HG02938 (cell line): ENCODE results near the gene ABL2.
"Not testable (repeated sequence)": the region's sequence is repeated elsewhere in the genome, so short reads cannot be mapped to it uniquely, and the experiment has no call there.

Experiments used
- ATAC-seq: cut with Tn5 transposase; IDR thresholded peaks from one replicate; pipeline ENCODE4 v1.9.1; 2021; ENCODE audit warnings: mild to moderate bottlenecking, moderate library complexity; ENCODE audit not compliant: unreplicated experiment

ABL2 gene

DNA sequence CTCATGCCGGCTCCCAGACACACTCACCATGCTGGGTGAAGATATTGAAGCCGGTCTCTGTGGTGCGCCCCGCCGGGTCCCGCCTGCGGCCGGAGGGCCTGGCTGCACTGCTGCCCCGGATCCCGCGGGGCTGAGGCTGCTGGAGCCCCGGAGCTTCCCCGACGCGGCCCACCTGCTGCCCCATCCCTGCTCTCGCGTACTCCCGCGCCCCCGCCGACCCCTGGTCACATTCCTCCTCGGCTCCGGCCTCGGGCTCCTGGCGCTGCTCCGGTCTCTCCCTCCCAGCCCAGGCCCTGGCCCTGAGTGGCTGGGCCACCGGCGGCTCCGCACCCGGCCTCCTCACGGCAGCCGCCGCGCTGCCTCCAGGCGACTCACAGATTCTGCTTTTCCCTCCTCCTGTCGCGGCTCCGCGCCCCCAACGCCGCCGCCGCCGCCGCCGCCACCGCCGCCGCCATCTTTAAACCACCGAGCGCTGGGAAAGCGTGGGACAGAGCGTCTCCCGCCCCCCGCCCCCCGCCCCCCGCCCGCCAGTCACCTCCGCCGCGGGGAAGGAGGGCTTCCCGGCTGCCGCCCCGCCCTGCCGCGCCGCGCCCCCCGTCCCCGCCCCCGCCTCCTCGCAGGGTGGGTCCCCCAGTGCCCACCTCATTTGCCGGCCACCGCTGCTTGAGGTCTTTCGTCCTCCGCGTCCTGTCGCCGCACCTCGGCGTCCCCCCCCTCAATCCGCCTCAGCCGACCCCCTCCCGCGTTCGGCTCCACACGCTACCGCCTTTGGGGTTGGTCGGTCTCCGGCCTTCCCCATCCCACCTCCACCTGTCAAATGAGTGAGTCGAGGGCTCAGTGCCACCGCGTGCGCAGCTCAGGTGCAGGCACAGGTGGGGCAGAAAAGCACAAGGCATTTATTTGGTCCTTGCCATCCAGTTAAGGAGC is at the start of gene ABL2:
TSS of gene ABL2 (minus strand) at position 464 of the 927 bp plus-strand sequence. CDS start at position 184, 280 bp downstream.
- peak; percentile 54 for ATAC-seq

DNA sequence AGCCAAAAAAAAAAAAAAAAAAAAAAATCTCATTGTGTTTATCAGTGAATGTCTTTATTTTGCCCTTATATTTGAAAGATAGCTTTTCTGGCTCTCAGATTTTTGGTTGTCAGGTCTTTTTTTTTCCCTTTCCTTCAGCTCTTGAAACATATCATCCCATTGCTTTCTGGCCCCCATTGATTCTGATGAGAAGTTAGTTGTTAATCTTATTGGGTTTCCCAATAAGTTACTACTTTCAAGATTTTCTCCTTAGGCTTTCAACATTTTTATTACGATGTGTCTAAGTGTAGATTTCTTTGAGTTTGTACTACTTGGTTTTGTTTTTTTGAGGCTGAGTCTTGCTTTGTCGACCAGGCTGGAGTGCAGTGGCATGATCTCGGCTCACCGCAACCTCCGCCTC is 49.4 kb upstream of the ABL2 start:
- ATAC-seq, result no peak

DNA sequence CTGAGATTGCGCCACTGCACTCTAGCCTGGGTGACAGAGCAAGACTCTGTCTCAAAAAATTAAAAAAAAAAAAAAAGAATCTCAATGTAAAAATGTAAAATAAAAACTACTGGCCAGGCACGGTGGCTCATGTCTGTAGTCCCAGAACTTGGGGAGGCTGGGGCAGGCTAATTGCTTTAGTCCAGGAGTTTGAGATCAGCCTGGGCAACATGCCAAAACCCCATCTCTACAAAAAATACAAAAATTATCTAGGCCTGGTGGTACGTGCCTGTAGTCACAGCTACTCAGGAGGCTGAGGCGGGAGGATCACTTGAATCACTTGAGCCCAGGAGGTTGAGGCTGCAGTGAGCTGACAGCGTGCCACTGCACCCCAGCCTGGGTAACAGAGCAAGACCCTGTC is 44.9 kb upstream of the ABL2 start:
- not testable (repeated sequence) for ATAC-seq

DNA sequence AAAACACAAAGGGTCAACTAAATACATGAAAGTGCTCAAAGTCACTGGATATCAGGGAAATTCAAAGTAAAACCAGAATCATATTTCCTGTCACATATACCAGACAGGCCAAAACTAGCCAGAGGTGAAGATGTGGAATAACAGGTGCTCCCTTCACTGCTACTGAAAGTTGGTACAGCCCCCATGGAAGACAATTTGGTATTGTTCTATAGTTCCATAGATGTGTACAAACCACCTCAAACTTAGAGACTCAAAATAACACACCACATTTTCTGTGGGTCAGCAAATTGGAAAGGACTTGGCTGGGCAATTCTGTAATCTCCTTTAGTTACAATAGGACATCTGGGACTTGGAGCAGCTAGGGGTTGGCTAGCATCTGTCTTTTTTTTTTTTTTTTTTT is 39.6 kb upstream of the ABL2 start:
- ATAC-seq, result no peak

DNA sequence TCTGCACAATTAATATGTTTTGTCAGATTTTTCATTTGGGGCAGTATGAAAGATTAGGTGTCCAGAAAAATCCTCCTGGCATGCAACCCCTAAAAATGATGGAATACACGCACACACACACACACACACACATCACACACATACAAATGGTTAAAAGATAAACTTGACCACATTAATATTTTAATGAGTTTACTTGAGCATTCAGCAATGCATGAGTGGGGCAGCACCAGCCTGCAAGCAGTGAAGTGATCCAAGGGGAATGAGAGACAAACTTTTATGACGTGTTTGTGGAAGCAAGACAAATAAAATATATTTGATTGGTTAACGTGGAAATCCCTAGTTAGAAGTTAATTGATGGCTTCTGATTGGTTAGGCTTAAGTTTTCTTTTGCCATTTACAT is 35.0 kb upstream of the ABL2 start:
- no peak for ATAC-seq

DNA sequence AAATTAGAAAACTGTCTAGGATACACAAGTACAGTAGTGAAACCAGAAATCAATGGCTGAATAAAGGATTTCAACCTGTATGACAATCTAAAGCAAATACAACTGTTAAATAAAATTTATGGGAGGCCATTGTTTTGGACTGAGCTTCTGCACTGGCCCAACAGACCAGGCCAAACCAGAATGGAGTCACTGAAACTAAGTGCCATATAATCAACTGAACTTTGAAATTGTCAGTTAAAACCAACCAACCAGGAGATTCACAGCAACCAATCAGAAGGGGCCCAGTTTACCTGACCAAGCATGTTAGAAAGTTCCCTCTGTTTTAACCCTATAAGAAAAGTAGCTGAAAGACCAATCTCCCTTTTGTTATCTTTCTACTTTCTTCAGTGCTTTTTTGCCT is 33.6 kb upstream of the ABL2 start:
- no peak for ATAC-seq

DNA sequence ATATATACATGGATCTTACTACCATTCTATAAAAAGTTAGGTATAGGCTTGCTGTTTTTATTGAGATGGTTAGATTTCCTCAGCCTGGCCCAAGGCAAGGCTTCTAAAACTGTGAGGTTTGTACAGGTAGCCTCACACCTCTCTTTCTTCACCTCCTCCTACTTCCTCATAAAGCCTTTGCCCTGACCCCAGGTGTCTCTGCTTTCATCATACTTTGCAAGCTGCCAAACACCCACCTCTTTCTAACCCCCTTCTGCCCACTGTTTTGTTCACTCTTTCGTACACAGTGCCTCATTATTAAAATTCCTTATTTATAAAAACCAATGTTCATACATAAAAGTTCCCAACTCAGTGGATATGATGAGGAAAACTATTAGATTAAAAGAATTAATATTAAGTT is 32.7 kb upstream of the ABL2 start:
- ATAC-seq, result no peak

DNA sequence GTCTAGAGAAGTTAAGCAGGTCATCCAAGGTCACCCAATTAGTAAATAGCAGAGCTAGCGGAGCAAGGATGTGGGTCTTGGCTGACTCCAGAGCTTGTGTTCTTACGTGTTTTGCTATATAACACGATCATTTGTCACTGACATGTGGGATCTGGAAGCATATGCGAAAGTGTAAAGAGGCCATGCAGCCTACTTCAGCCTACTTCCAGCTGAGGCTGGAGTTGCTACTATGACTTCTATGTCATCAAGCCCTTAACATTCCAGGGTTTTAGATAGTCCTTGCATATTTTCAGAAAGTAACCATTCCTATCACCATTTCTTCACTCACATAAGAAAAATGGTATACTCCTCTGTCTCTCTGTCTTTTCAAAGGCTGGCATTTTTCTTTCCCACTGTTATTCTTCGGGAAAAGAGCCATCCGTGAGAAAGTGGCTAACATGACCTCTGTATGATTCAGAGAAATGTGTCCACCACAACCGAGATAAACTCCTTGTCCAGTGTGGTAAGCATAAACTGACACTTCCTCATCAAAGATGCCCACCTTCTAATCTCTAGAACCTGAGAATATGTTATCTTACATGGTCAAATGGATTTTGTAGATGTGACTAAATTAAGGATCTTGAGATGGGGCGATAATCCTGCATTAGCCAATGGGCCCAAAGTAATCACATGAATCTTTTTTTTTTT is 24.0 kb upstream of the ABL2 start:
- no peak for ATAC-seq

DNA sequence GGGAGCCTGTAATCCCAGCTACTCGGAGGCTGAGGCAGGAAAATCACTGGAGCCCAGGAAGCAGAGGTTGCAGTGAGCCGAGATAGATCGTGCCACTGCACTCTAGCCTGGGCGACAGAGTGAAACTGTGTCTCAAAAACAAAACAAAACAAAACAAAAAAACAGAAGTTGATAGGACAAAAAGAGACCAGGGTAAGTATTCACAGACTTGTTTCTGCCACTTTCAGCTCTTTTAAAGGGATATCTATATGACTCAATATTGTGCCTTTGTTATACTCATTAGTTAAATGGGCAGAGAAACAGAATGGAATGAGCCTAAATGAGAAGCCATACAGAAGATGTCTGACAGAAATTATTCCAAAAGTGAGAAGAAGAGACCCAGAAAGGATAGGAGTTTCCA is 23.1 kb upstream of the ABL2 start:
- no peak for ATAC-seq

DNA sequence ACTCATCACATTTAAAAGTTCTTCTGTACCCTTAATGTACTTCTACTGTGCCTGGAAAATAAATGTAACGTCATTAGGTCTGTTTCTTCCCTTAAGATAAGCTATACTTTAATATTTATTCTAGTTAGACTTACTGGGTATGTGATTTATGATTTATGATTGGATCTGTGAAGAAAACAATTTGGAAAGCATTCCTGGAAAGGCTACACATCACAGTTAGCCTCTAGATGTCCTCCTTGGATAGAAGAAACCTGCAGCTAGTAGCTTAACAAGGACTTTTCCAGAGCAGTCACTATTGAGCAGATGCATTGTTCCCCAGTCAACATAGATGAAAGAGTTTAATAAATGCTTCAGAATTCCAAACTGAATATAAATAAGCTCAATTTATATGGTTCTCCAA is 22.2 kb upstream of the ABL2 start:
- no peak for ATAC-seq

DNA sequence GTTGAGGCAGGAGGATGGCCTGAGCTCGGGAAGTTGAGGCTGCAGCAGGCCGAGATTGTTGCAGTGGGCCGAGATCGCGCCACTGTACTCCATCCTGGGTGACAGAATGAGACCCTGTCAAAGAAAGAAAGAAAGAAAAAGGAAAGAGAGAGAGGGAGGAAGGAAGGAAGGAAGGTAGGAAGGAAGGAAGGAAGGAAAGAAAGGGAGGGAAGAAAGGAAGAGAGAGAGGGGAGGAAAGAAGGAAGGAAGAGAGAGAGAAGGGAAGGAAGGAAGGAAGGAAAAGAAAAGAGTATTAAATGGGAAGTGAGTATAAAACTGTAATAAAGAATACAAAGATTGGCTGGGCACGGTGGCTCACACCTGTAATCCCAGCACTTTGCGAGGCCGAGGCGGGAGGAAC is 18.4 kb upstream of the ABL2 start:
- ATAC-seq, result no peak

DNA sequence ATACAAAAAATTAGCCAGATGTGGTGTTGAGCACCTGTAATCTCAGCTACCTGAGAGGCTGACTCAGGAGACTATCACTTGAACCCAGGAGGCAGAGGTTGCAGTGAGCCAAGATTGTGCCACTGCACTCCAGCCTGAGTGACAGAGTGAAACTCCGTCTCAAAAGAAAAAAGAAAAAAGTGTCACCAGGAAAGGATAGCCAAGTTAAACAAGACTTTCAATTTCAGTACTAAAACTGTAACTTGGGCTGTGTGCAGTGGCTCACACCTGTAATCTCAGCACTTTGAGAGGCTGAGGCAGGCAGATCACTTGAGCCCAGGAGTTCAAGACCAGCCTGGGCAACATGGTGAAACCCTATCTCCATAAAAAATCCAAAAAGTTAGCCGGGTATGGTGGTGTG is 15.9 kb upstream of the ABL2 start:
- ATAC-seq, result not testable (repeated sequence)

DNA sequence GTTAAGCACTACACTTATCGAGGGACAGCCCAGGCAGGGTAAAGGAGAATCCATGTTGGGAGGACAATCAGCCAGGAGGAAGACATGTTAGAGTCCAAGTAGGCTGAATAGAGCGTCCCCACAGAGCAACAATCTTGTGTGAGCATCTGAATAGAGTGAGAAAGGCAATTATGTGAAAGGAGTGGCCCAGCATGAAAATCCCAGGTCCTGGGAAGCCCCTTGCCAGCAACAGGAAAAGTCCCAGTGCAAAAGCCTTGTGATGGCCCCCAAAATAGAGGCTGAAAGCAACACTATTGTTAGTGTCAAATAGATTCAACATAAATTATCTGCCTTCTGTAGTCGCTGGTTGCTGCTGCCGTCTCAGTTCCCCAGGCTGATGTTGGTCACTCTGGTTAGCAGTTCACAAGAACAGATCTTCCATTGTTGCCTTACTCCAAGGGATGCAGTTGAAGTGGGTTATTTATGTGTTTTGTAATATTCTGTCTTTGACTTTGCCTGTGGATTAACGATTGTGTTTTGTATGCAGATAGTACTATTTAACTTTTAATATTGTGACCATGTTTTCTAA is 12.1 kb upstream of the ABL2 start:
- no peak for ATAC-seq

DNA sequence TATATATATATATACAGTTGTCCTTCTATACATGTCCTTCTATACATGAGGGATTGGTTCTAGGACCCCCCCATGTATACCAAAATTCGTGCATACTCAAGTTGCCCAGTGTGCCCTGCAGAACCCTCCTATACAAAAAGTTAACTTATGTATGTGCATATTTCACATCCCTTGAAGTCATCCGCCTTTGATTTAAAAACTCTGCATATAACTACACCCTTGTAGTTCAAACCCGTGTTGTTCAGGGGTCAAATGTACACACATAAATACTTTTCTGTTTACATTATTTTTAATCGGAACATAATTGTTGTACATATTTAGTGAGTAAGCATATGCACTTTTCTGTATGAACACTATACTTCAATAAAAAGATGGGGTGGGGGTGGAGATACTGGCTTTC is 7.7 kb upstream of the ABL2 start:
- ATAC-seq, result no peak

DNA sequence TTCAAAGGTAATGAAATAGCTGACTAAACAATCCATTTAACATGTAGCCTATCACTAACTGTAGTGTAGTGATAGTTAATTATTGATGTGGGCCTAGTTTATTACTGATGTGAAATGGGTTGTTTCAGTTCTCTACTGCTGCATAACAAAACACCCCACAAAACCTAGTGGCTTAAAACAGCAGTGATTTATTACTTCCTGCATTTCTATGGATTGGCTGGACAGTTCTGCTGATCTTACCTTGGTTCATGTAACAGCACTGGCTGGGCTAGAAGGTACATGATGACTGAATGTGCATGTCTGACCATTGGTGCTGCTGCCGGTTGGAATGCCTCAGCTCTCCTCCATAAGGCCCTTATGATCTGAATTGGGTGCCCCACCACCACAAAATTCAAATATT is 5.4 kb upstream of the ABL2 start:
- ATAC-seq, result no peak

DNA sequence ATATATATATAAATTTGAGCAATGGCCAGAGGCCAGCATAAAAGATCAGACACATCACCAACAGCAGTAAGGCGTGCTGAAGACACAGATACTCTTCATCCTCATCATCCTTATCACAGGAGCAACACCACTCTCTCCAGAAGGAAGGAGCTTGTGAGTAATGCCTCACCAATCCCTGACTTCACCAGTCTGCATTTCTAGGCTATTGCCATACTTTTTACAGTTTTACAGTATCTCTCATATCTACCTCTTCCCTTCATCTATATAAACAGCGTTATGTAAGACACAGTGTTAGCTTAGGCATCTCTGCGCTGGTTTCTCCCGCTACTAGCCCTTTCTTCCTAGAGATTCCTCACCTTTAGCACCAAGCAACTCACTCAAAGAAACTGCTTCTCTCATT is 2.4 kb upstream of the ABL2 start:
- ATAC-seq, result no peak

DNA sequence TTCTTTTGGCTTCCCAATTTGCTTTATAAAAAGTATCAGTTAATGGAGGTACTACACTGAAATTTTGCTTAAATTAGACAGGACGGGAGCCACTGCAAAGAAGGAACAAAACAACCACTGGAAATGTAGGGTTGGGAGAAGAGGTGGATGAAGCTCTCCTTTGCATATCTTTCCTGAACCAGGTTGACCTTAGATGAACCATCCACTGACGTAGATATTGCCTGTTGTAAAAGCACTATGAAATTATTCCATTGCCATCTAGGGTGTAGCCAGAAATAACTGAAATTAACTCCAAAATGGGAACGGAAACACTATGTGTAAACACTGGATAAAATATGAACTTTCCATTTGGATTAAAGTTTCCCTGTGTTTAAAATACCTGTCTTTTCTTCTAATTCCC is 1.2 kb upstream of the ABL2 start:
- ATAC-seq, result no peak

DNA sequence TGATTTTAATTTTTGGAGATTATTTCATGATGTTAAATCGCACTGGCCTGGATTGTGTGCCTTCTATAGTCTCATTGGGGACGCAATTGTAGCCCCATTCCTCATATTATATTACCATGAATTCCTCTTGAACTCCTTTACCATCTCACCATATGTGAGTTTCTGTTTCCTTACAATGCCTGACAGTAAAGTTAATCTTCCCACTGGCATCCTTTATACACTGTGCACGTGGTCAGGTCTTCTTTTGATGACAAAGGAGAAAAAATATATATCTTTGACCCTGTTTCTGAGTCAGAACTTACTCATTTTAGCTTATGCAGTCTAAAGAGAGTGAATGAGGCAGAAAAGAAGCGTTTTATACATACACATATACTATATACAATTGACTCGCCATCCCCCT is 774 bp upstream of the ABL2 start:
- ATAC-seq, result no peak

DNA sequence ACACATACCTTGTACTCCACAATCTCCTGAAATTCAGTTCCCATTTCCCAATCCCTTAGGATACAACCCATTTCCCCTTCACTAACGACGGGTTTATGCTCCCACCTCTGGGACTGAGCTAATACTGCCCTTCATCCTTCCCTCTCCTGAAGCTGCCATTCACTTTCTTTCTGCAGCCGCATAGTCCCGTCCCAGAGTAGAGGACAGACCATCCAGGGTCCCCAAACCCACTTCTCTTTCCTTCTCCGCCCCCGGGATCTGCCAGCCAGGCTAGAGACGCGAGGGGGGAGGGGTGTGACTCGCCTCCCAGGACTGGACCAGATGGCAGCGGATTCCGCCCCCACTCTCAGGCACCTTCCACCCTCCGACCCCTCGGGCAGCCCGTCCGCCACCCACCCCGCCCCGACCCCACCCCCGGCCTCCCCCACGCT is 679 bp downstream of the ABL2 start:
- no peak for ATAC-seq

DNA sequence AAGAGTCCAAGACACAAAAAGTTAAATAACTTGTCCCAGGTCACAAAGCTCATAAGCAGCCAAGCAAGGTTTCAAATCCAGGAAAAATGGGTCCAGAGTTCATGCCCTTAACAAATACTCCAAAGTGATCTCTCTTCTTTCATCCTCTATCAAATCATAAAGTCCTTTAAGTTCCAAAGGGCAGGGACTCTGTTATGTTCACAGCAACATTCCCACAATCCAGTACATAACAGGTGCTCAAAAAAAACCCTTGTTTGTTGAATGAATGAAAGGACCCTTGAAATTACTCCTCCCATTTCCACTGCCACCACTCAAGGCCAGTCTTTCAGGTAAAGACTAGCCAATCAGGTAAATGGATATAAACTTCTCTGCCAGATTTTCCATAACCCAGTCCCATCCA is 2.7 kb downstream of the ABL2 start:
- ATAC-seq, result no peak

DNA sequence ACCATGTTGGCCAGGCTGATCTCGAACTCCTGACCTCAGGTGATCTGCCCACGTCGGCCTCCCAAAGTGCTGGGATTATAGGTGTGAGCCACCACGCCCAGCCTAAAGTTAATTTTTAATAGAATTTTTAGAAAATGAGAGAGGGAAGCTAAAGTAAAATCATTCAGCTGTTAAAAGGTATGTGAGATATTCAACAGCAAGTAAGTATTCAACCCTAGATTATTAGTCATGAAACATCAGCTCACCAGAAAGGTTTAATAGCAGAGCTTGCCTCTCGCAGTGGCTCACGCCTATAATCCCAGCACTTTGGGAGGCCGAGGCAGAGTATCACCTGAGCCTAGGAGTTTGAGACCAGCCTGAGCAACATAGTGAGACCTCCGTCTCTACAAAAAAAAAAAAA is 5.0 kb downstream of the ABL2 start:
- not testable (repeated sequence) for ATAC-seq

DNA sequence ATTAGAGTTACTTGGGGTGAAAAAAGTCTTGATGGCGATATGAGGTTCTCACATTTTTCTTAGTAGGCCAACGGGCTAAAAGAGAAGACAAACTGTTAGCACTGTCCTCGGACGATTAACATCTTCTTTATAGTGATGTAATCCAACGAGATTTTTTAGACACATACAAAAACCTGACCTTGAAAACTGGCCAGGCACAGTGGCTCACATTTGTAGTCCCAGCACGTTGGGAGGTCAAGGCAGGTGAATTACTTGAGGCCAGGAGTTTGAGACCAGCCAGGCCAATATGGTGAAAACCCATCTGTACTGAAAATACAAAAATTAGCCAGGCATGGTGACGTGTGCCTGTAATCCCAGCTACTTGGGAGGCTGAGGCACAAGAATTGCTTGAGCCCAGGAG is 8.4 kb downstream of the ABL2 start:
- ATAC-seq, result not testable (repeated sequence)
